GM23248 (cell line): ENCODE measurements around the gene GNAQ. TPM values are rescaled to one million over a fixed set of nuclear protein-coding genes. Genes with fewer than 3 reads are reported as not detected.

Experiments used
- DNase-seq: peaks from one replicate; pipeline ENCODE4 v3.0.0-alpha.2; 2015
- H2AFZ ChIP-seq: fragments of 200-600 bp; sonication (generic); 2 replicates; pipeline ENCODE4 v1.6.1; 2016; ENCODE audit warnings: antibody characterized with exemption
- H3F3A ChIP-seq: fragments of 200-600 bp; sonication (generic); 2 replicates; pipeline ENCODE4 v1.6.1; 2016; ENCODE audit warnings: mild to moderate bottlenecking, antibody characterized with exemption, mixed run types; ENCODE audit not compliant: insufficient read depth
- H3K27ac ChIP-seq: fragments of 200-600 bp; sonication (generic); 2 replicates; pipeline ENCODE4 v1.5.1; 2016; ENCODE audit warnings: mild to moderate bottlenecking
- H3K27me3 ChIP-seq: fragments of 200-600 bp; sonication (generic); replicated peaks from 2 replicates; pipeline ENCODE4 v1.6.1; 2016; ENCODE audit warnings: mild to moderate bottlenecking; ENCODE audit not compliant: insufficient read depth
- H3K36me3 ChIP-seq: fragments of 200-600 bp; sonication (generic); 2 replicates; pipeline ENCODE4 v1.6.1; 2016; ENCODE audit warnings: low read depth, mild to moderate bottlenecking
- H3K4me1 ChIP-seq: fragments of 200-600 bp; sonication (generic); 2 replicates; pipeline ENCODE4 v1.6.1; 2016; ENCODE audit warnings: mild to moderate bottlenecking; ENCODE audit not compliant: insufficient read depth
- H3K4me2 ChIP-seq: fragments of 200-600 bp; sonication (generic); one replicate; pipeline ENCODE4 v1.6.1; 2016; ENCODE audit warnings: mild to moderate bottlenecking; ENCODE audit not compliant: unreplicated experiment
- H3K4me3 ChIP-seq: fragments of 200-600 bp; sonication (generic); 2 replicates; pipeline ENCODE4 v1.5.1; 2016; ENCODE audit warnings: mild to moderate bottlenecking
- H3K79me2 ChIP-seq: fragments of 200-600 bp; sonication (generic); 2 replicates; pipeline ENCODE4 v1.6.1; 2016; ENCODE audit warnings: mild to moderate bottlenecking; ENCODE audit not compliant: insufficient read depth
- H3K9ac ChIP-seq: fragments of 200-600 bp; sonication (generic); 2 replicates; pipeline ENCODE4 v1.6.1; 2016; ENCODE audit warnings: mild to moderate bottlenecking
- H3K9me2 ChIP-seq: fragments of 200-600 bp; sonication (generic); 2 replicates; pipeline ENCODE4 v1.6.1; 2016; ENCODE audit warnings: mixed run types, mild to moderate bottlenecking, moderate library complexity; ENCODE audit not compliant: insufficient read depth
- H3K9me3 ChIP-seq: fragments of 200-600 bp; sonication (generic); one replicate; pipeline ENCODE4 v1.6.1; 2017; ENCODE audit warnings: low read depth
- H4K20me1 ChIP-seq: fragments of 200-600 bp; sonication (generic); 2 replicates; pipeline ENCODE4 v1.6.0; 2016; ENCODE audit not compliant: insufficient read depth
- EZH2 ChIP-seq: fragments of 200-600 bp; sonication (generic); IDR thresholded peaks from 2 replicates; pipeline ENCODE4 v1.6.1; 2018; ENCODE audit warnings: antibody characterized with exemption, mild to moderate bottlenecking; ENCODE audit not compliant: insufficient read depth, poor library complexity, severe bottlenecking
- EZH2phosphoT487 ChIP-seq: fragments of 200-600 bp; sonication (generic); IDR thresholded peaks from 2 replicates; pipeline ENCODE4 v1.6.1; 2018; ENCODE audit warnings: antibody characterized with exemption, moderate library complexity, mild to moderate bottlenecking, low read depth; ENCODE audit not compliant: insufficient read depth
- WGBS, 2 experiments: methylation state at CpG; one replicate each; pipeline ENCODE4 v1.1.6; 2015 to 2017; ENCODE audit warnings: low lambda C conversion rate in 2 of 2, low coverage in 1 of 2; ENCODE audit errors: missing lambda C conversion rate in 2 of 2; 5-methylcytosine and 5-hydroxymethylcytosine counted together
- in situ Hi-C: fragments of 300-500 bp; cut with MboI; formaldehyde crosslinking; loops from 2 replicates; pipeline ENCODE4 v1.15.0; 2020
- polyA plus RNA-seq: library from polyadenylated mRNA; unstranded; fragments of >200 nt; fragmentation: Nextera tagmentation; extraction: Ambion mirVana; gene quantifications from 2 replicates; pipeline ENCODE4 v1.2.1, GENCODE V29; 2016
- total RNA-seq: library from RNA; depleted of rRNA; stranded (reverse); fragments of >200 nt; shearing (Covaris generic); gene quantifications from 2 replicates; pipeline ENCODE4 v1.2.3, GENCODE V29; 2014

The GNAQ gene
- total and polyA plus RNA-seq, 2 experiments from 2014 or later = 11.5 to 32.7 TPM

GRCh38 chr9:77826116-77826515 lies 205.5 kb downstream of the GNAQ start:
- TF ChIP-seq EZH2phosphoT487 (no peak), EZH2 (no peak)
- peaks cover 25% of the 10 kb centered on the region; the same call in 1 of the 2 replicates for H3F3A ChIP-seq
- H3K9me2 ChIP-seq = no peaks in the 10 kb centered on the region
- no peak for DNase-seq
- H3K27ac ChIP-seq = no peak overlapping the region
- H3K4me3 ChIP-seq = no peak overlapping the region
- no peak overlapping the region for H3K9ac ChIP-seq
- H3K36me3 ChIP-seq = no peaks in the 10 kb centered on the region
- H3K4me2 ChIP-seq = no peak overlapping the region
- H2AFZ ChIP-seq = no peak overlapping the region
- in situ Hi-C loops = no loop called here
- no peaks in the 10 kb centered on the region for H3K9me3 ChIP-seq
- H3K27me3 ChIP-seq = no peaks in the 10 kb centered on the region
- WGBS, 2 experiments = 94 to 97% methylated on average over 2 of the region's 2 CpGs
- peaks cover 72% of the 10 kb centered on the region for H3K79me2 ChIP-seq
- no peaks in the 10 kb centered on the region for H4K20me1 ChIP-seq
- H3K4me1 ChIP-seq = peaks cover 27% of the 10 kb centered on the region

- Histone ChIP-seq H3K4me1 (peaks cover 27% of the 10 kb centered on the region), H3K4me3 (no peak overlapping the region), H3K27me3 (no peaks in the 10 kb centered on the region), H2AFZ (no peak overlapping the region), H3K4me2 (no peak overlapping the region), H3K36me3 (no peaks in the 10 kb centered on the region), H3K9ac (no peak overlapping the region), H3K9me3 (no peaks in the 10 kb centered on the region), H3K27ac (no peak overlapping the region), H3K9me2 (no peaks in the 10 kb centered on the region), H3F3A (peaks cover 32% of the 10 kb centered on the region; the same call in 1 of the 2 replicates), H3K79me2 (peaks cover 72% of the 10 kb centered on the region), H4K20me1 (no peaks in the 10 kb centered on the region)
- TF ChIP-seq EZH2 (no peak), EZH2phosphoT487 (no peak)
- in situ Hi-C loops = no loop called here
- WGBS, 2 experiments = 97% methylated on average over 4 of the region's 4 CpGs
- DNase-seq = no peak
These were observed 206.2 kb downstream of the GNAQ start for GRCh38 chr9:77825361-77825760.

- peaks cover 44% of the 10 kb centered on the region for H3F3A ChIP-seq
- peaks cover 58% of the 10 kb centered on the region for H3K79me2 ChIP-seq
- peak overlapping the region; percentile 71 for H3K9ac ChIP-seq
- no peaks in the 10 kb centered on the region for H3K27me3 ChIP-seq
- no peaks in the 10 kb centered on the region for H3K9me3 ChIP-seq
- DNase-seq = peak; percentile 94
- peak overlapping the region; percentile 56 for H3K4me2 ChIP-seq
- H3K4me1 ChIP-seq = peaks cover 46% of the 10 kb centered on the region
- in situ Hi-C loops = no loop called here
- 6 to 12% methylated on average over 3 of the region's 3 CpGs for WGBS, 2 experiments
- H2AFZ ChIP-seq = 0 out of 2 replicates have a peak overlapping the region, but pooled peaks have one; percentile 16
- no peaks in the 10 kb centered on the region for H4K20me1 ChIP-seq
- no peaks in the 10 kb centered on the region for H3K9me2 ChIP-seq
- H3K27ac ChIP-seq = peak overlapping the region; percentile 92
- no peaks in the 10 kb centered on the region; the same call in 1 of the 2 replicates for H3K36me3 ChIP-seq
- TF ChIP-seq EZH2phosphoT487 (no peak), EZH2 (no peak)
- peak overlapping the region; percentile 50 for H3K4me3 ChIP-seq
These were observed 211.2 kb downstream of the GNAQ start for GRCh38 chr9:77820293-77820954.

- Histone ChIP-seq H3K79me2 (peaks cover 51% of the 10 kb centered on the region), H3K36me3 (peaks cover 3% of the 10 kb centered on the region; the same call in 1 of the 2 replicates), H3K4me1 (peaks cover 46% of the 10 kb centered on the region), H2AFZ (no peak overlapping the region), H3K4me3 (no peak overlapping the region), H3K9me2 (no peaks in the 10 kb centered on the region), H3K27me3 (no peaks in the 10 kb centered on the region), H4K20me1 (no peaks in the 10 kb centered on the region), H3K9ac (peak overlapping the region; percentile 71), H3F3A (peaks cover 43% of the 10 kb centered on the region), H3K27ac (peak overlapping the region; percentile 92), H3K4me2 (peak overlapping the region; percentile 56), H3K9me3 (no peaks in the 10 kb centered on the region)
- peak; percentile 50 for DNase-seq
- TF ChIP-seq EZH2phosphoT487 (no peak), EZH2 (no peak)
- 91 to 95% methylated on average over 1 of the region's 1 CpG for WGBS, 2 experiments
- in situ Hi-C loops = no loop called here
These were observed 212.0 kb downstream of the GNAQ start for GRCh38 chr9:77819657-77820056.
